Duodenal mucosa (tissue), 2 donors: ENCODE measurements around the gene LRRFIP1.
A peak's percentile ranks its signal among the peaks of the same experiment; 100 is the strongest.

Experiments
- H3K27ac ChIP-seq: one replicate; pipeline ENCODE4 v1.7.0; 2013; ENCODE audit warnings: low read depth, low read length
- H3K27me3 ChIP-seq, 2 donors: one replicate each; pipeline ENCODE4 v1.7.0; 2013; ENCODE audit warnings: low read length in 2 of 2, control low read depth in 1 of 2; ENCODE audit not compliant: insufficient read depth in 2 of 2, control insufficient read depth in 1 of 2
- H3K36me3 ChIP-seq, 2 donors: one replicate each; pipeline ENCODE4 v1.7.0; 2013; ENCODE audit warnings: low read length in 2 of 2, control low read depth in 1 of 2; ENCODE audit not compliant: insufficient read depth in 2 of 2, control insufficient read depth in 1 of 2
- H3K4me1 ChIP-seq, 2 donors: one replicate each; pipeline ENCODE4 v1.7.0; 2013; ENCODE audit warnings: low read length in 2 of 2, control low read depth in 1 of 2; ENCODE audit not compliant: insufficient read depth in 2 of 2, control insufficient read depth in 1 of 2
- H3K4me3 ChIP-seq, 2 donors: one replicate each; pipeline ENCODE4 v1.7.0; 2013; ENCODE audit warnings: low read length in 2 of 2, low read depth in 1 of 2
- H3K9ac ChIP-seq, 2 donors: one replicate each; pipeline ENCODE4 v1.7.0; 2013; ENCODE audit warnings: low read length in 2 of 2, low read depth in 1 of 2
- H3K9me3 ChIP-seq, 2 donors: one replicate each; pipeline ENCODE4 v1.7.0; 2013; ENCODE audit warnings: low read length in 2 of 2, control low read depth in 1 of 2; ENCODE audit not compliant: control insufficient read depth in 1 of 2

The LRRFIP1 gene

GRCh38 chr2:237702441-237703391 lies 75.3 kb downstream of the LRRFIP1 start:
- H3K4me1 ChIP-seq = peaks cover 70 to 76% of the 10 kb centered on the region in 2 donors
- peak overlapping the region in 1 of 2 donors; percentile 51 for H3K9ac ChIP-seq
- H3K36me3 ChIP-seq = no peaks in the 10 kb centered on the region
- peak overlapping the region; percentile 20 to 45 for H3K4me3 ChIP-seq
- H3K27me3 ChIP-seq = no peaks in the 10 kb centered on the region
- H3K27ac ChIP-seq = no peak overlapping the region
- no peaks in the 10 kb centered on the region for H3K9me3 ChIP-seq

DNA sequence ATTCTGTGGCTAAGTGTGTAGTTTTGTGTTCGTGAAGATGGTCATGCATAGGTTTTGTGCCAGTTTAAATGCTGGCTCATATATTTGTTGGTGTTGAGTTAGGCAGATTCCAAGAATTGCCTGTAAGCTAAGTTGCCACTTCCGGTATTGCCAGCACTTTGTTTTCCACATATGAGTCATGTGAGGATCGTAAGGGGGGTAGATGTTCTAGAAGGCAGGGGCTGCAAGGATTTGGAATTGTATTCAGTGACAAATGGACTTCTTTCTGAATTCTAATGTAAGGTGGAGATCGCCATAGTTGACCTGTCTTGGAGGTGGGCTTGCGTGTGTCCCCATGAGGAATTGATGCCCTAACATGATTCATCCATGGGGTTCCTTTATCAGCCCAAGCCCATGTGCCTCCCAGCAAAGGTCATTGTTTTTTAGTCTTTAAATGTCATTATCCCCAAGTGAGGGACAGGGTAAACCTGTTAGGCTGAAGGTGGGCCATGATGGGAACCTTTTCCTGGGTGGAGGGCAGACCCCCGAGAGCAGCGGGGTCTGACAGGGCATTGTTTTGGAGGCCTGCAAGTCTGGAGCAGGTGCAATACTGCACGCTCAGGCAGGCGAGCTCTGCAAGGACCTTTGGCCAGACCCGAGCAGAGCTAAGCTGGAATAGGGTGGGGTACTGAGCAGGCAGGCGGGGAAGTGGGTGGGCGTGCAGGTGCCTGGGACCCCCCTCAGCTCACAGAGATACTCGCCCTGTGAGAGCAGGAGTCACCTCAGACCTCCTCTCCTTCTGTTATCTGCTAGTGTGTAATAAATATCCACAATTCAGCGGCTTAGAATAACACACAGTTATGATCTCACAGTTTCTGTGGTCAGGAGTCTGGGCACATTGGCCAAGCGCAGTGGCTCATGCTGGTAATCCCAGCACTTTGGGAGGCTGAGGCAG lies 77.4 kb downstream of the LRRFIP1 start:
- Histone ChIP-seq H3K27me3 (no peaks in the 10 kb centered on the region), H3K9me3 (no peaks in the 10 kb centered on the region), H3K4me1 (peaks cover 58 to 64% of the 10 kb centered on the region in 2 donors), H3K4me3 (peak overlapping the region in 1 of 2 donors; percentile 18), H3K27ac (no peak overlapping the region), H3K9ac (no peak overlapping the region), H3K36me3 (peaks cover 13% of the 10 kb centered on the region in 2 donors)

GRCh38 chr2:237706257-237706656 lies 78.9 kb downstream of the LRRFIP1 start:
- H3K27ac ChIP-seq = no peak overlapping the region
- H3K36me3 ChIP-seq = peaks cover 18 to 22% of the 10 kb centered on the region in 2 donors
- peaks cover 43 to 49% of the 10 kb centered on the region in 2 donors for H3K4me1 ChIP-seq
- H3K27me3 ChIP-seq = no peaks in the 10 kb centered on the region
- H3K9me3 ChIP-seq = no peaks in the 10 kb centered on the region
- no peak overlapping the region for H3K9ac ChIP-seq
- no peak overlapping the region for H3K4me3 ChIP-seq

- H3K4me3 ChIP-seq = no peak overlapping the region
- no peak overlapping the region for H3K27ac ChIP-seq
- peaks cover 18 to 36% of the 10 kb centered on the region in 2 donors for H3K36me3 ChIP-seq
- H3K9me3 ChIP-seq = no peaks in the 10 kb centered on the region
- H3K27me3 ChIP-seq = no peaks in the 10 kb centered on the region
- H3K4me1 ChIP-seq = peaks cover 26 to 32% of the 10 kb centered on the region in 2 donors
- H3K9ac ChIP-seq = no peak overlapping the region
These were observed 80.6 kb downstream of the LRRFIP1 start for GRCh38 chr2:237708065-237708398.

DNA sequence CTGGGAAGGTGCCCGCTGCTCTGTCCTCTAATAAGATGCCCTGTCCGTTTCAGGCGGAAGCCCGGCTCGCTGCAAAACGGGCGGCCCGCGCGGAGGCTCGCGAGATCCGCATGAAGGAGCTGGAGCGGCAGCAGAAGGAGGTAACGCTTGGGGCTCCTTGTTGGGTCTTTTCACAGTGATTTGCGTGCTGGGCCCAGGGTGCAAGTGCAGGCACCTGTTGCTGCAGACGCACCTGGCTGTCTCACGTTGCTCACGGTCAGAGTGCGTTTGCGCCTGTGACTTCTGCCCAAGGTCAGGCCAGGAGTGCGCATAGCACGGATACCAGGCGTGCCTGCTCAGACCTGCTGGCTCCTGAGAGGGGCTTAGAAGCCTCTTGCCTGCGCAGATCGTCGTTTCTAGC lies 81.1 kb downstream of the LRRFIP1 start:
- H3K27ac ChIP-seq = no peak overlapping the region
- H3K9me3 ChIP-seq = no peaks in the 10 kb centered on the region
- peaks cover 21 to 27% of the 10 kb centered on the region in 2 donors for H3K4me1 ChIP-seq
- no peaks in the 10 kb centered on the region for H3K27me3 ChIP-seq
- no peak overlapping the region for H3K9ac ChIP-seq
- peaks cover 18 to 36% of the 10 kb centered on the region in 2 donors for H3K36me3 ChIP-seq
- H3K4me3 ChIP-seq = no peak overlapping the region

GRCh38 chr2:237708961-237709360 lies 81.6 kb downstream of the LRRFIP1 start:
- Histone ChIP-seq H3K9me3 (no peaks in the 10 kb centered on the region), H3K36me3 (peaks cover 18 to 36% of the 10 kb centered on the region in 2 donors), H3K27me3 (no peaks in the 10 kb centered on the region), H3K4me1 (peaks cover 16 to 22% of the 10 kb centered on the region in 2 donors), H3K9ac (no peak overlapping the region), H3K27ac (no peak overlapping the region), H3K4me3 (no peak overlapping the region)

GRCh38 chr2:237711458-237712150 lies 84.2 kb downstream of the LRRFIP1 start:
- no peak overlapping the region for H3K9ac ChIP-seq
- no peak overlapping the region for H3K4me3 ChIP-seq
- peaks cover 18% of the 10 kb centered on the region in 2 donors for H3K4me1 ChIP-seq
- H3K27ac ChIP-seq = no peak overlapping the region
- H3K36me3 ChIP-seq = peaks cover 18 to 38% of the 10 kb centered on the region in 2 donors
- H3K27me3 ChIP-seq = no peaks in the 10 kb centered on the region
- no peaks in the 10 kb centered on the region for H3K9me3 ChIP-seq

- H3K27ac ChIP-seq = no peak overlapping the region
- H3K9ac ChIP-seq = no peak overlapping the region
- H3K27me3 ChIP-seq = no peaks in the 10 kb centered on the region
- peaks cover 18 to 38% of the 10 kb centered on the region in 2 donors for H3K36me3 ChIP-seq
- H3K9me3 ChIP-seq = no peaks in the 10 kb centered on the region
- H3K4me1 ChIP-seq = peaks cover 13 to 18% of the 10 kb centered on the region in 2 donors
- no peak overlapping the region for H3K4me3 ChIP-seq
These were observed 85.3 kb downstream of the LRRFIP1 start for GRCh38 chr2:237712477-237713377.
